Measurements from ENCODE around the gene ANKRD22. TPM values are rescaled to one million over a fixed set of nuclear protein-coding genes. Genes with fewer than 3 reads are reported as not detected.
A peak's percentile ranks its signal among the peaks of the same experiment; 100 is the strongest.

The ANKRD22 gene
- total RNA-seq, 1 donor from 2014 or later = 0.71 TPM

- peaks cover 34% of the 10 kb centered on the region for H3K4me1 ChIP-seq
- no peak for ATAC-seq
Observed at GRCh38 chr10:88852327-88852726, 683 bp upstream of the ANKRD22 start.

GRCh38 chr10:88850712-88851111 lies 932 bp downstream of the ANKRD22 start:
- no peaks in the 10 kb centered on the region for H3K9me3 ChIP-seq
- no peak for TF ChIP-seq CTCF (IDR thresholded peaks at IDR 0.05)
- intact Hi-C loops (cut with DNase I) = no loop called here
- H3K4me1 ChIP-seq = peaks cover 34% of the 10 kb centered on the region
- DNase-seq (no peak), ATAC-seq (no peak)
- H3K27me3 ChIP-seq (ENCODE audit: low read depth) = no peaks in the 10 kb centered on the region
- no peak overlapping the region for H3K27ac ChIP-seq
- H3K4me3 ChIP-seq = no peak overlapping the region
- no peaks in the 10 kb centered on the region for H3K36me3 ChIP-seq

More at GRCh38 chr10:88852327-88852726, 683 bp upstream of the ANKRD22 start:
- DNase-seq = no peak
- no peaks in the 10 kb centered on the region for H3K36me3 ChIP-seq
- peak overlapping the region; percentile 37 for H3K27ac ChIP-seq
- no peaks in the 10 kb centered on the region for H3K27me3 ChIP-seq (ENCODE audit: low read depth)
- no peak overlapping the region for H3K4me3 ChIP-seq
- intact Hi-C loops (cut with DNase I) = no loop called here
- TF ChIP-seq CTCF (IDR thresholded peaks at IDR 0.05) = no peak
- no peaks in the 10 kb centered on the region for H3K9me3 ChIP-seq

GRCh38 chr10:88849234-88849633 lies 2.4 kb downstream of the ANKRD22 start:
- H3K9me3 ChIP-seq = no peaks in the 10 kb centered on the region
- no peak for TF ChIP-seq CTCF (IDR thresholded peaks at IDR 0.05)
- ATAC-seq = no peak
- no peaks in the 10 kb centered on the region for H3K27me3 ChIP-seq (ENCODE audit: low read depth)
- H3K36me3 ChIP-seq = no peaks in the 10 kb centered on the region
- no peak overlapping the region for H3K27ac ChIP-seq
- intact Hi-C loops (cut with DNase I) = no loop called here
- no peak overlapping the region for H3K4me3 ChIP-seq
- H3K4me1 ChIP-seq = peaks cover 29% of the 10 kb centered on the region
- DNase-seq = no peak

- no peak for TF ChIP-seq CTCF (IDR thresholded peaks at IDR 0.05)
- Histone ChIP-seq H3K4me3 (no peak overlapping the region), H3K27me3 (ENCODE audit: low read depth) (no peaks in the 10 kb centered on the region), H3K36me3 (no peaks in the 10 kb centered on the region), H3K27ac (no peak overlapping the region), H3K9me3 (no peaks in the 10 kb centered on the region), H3K4me1 (peaks cover 22% of the 10 kb centered on the region)
- ATAC-seq = peak in 1 of 2 donors; percentile 29
- DNase-seq = no peak
- intact Hi-C loops (cut with DNase I) = no loop called here
Observed at GRCh38 chr10:88848499-88848898, 3.1 kb downstream of the ANKRD22 start.

GRCh38 chr10:88843171-88843570 lies 8.5 kb downstream of the ANKRD22 start:
- H3K27me3 ChIP-seq (ENCODE audit: low read depth) = no peaks in the 10 kb centered on the region
- peaks cover under 1% of the 10 kb centered on the region for H3K4me1 ChIP-seq
- no peak overlapping the region for H3K27ac ChIP-seq
- H3K36me3 ChIP-seq = no peaks in the 10 kb centered on the region
- no peak for TF ChIP-seq CTCF (IDR thresholded peaks at IDR 0.05)
- no peak overlapping the region for H3K4me3 ChIP-seq
- intact Hi-C loops (cut with DNase I) = no loop called here
- DNase-seq (no peak), ATAC-seq (no peak)
- no peaks in the 10 kb centered on the region for H3K9me3 ChIP-seq
